Gastroesophageal sphincter (tissue), 4 donors: ENCODE data around the gene PLOD1. TPM values are rescaled to one million over a fixed set of nuclear protein-coding genes. Genes with fewer than 3 reads are reported as not detected.

ENCODE experiments used
- ATAC-seq: fragments of 150-250 bp; one replicate; pipeline ENCODE4 v1.9.1; 2016; ENCODE audit warnings: mild to moderate bottlenecking, moderate library complexity
- H3K27ac ChIP-seq, 4 donors: fragments of 200-600 bp; sonication (generic) in 3 of 4; 1 replicate in 3 of 4; 2 replicates in 1 of 4; pipeline ENCODE4 v1.5.1; 2016 to 2019
- H3K27me3 ChIP-seq: fragments of 200-600 bp; sonication (generic); one replicate; pipeline ENCODE4 v1.5.1; 2019
- H3K36me3 ChIP-seq, 2 donors: fragments of 200-600 bp; sonication (generic); one replicate each; pipeline ENCODE4 v1.5.1; 2019; ENCODE audit warnings: control low read depth in 1 of 2
- H3K4me1 ChIP-seq, 3 donors: fragments of 200-600 bp; sonication (generic); 1 replicate in 2 of 3; 2 replicates in 1 of 3; pipeline ENCODE4 v1.5.1; 2016 to 2019; ENCODE audit warnings: control low read depth in 2 of 3
- H3K4me3 ChIP-seq, 2 donors: fragments of 200-600 bp; sonication (generic); one replicate each; pipeline ENCODE4 v1.5.1; 2019; ENCODE audit warnings: mild to moderate bottlenecking in 1 of 2, moderate library complexity in 1 of 2
- H3K9me3 ChIP-seq, 3 donors: fragments of 200-600 bp; sonication (generic); one replicate each; pipeline ENCODE4 v1.5.1; 2017 to 2019; ENCODE audit warnings: control low read depth in 2 of 3
- CTCF ChIP-seq, 4 experiments: fragments of 200-600 bp in 2 of 4; fragments of 450-650 bp in 2 of 4; sonication (generic) in 1 of 4; IDR thresholded peaks; one replicate each; pipeline ENCODE4 v1.5.1; 2017 to 2019; ENCODE audit warnings: antibody characterized with exemption in 4 of 4, mild to moderate bottlenecking in 2 of 4, moderate library complexity in 2 of 4
- EP300 ChIP-seq: sonication (generic); formaldehyde crosslinking; IDR thresholded peaks from one replicate; pipeline ENCODE4 v1.6.1; 2017; ENCODE audit warnings: antibody characterized with exemption, mild to moderate bottlenecking
- POLR2A ChIP-seq, 2 donors: fragments of 450-650 bp; IDR thresholded peaks; one replicate each; pipeline ENCODE4 v1.6.1; 2017; ENCODE audit warnings: antibody characterized with exemption in 2 of 2, mild to moderate bottlenecking in 2 of 2, moderate library complexity in 1 of 2
- POLR2AphosphoS5 ChIP-seq: sonication (generic); formaldehyde crosslinking; IDR thresholded peaks from one replicate; pipeline ENCODE4 v1.6.1; 2017; ENCODE audit warnings: antibody characterized with exemption
- WGBS, 2 donors: methylation state at CpG; one replicate each; pipeline ENCODE4 v1.1.5; 2018; ENCODE audit warnings: low coverage in 1 of 2; 5-methylcytosine and 5-hydroxymethylcytosine counted together
- total RNA-seq, 4 donors: library from RNA; depleted of rRNA; stranded (reverse); fragments of >200 nt; gene quantifications; one replicate each; pipeline ENCODE4 v1.1.0, GENCODE V29; 2016

The PLOD1 gene
- total RNA-seq, 4 donors from 2014 or later = 66.5 to 125 (median 70.1) TPM

GRCh38 chr1:11948822-11949458 lies 14.4 kb downstream of the PLOD1 start:
- H3K4me1 ChIP-seq = no peaks in the 10 kb centered on the region
- H3K36me3 ChIP-seq = peaks cover 0 to 73% of the 10 kb centered on the region in 2 donors
- ATAC-seq = no peak

GRCh38 chr1:11951901-11952300 lies 17.4 kb downstream of the PLOD1 start:
- no peaks in the 10 kb centered on the region for H3K4me1 ChIP-seq
- H3K27ac ChIP-seq = no peak overlapping the region
- no peak overlapping the region for H3K4me3 ChIP-seq
- TF ChIP-seq POLR2A (IDR thresholded peaks at IDR 0.05) (no peak), EP300 (no peak), POLR2AphosphoS5 (no peak), CTCF (IDR thresholded peaks at IDR 0.05) (no peak)
- H3K27me3 ChIP-seq = no peaks in the 10 kb centered on the region
- no peak for ATAC-seq
- 83 to 93% methylated on average over 1 to 2 of the region's 2 CpGs for WGBS, 2 donors
- H3K36me3 ChIP-seq = peaks cover 0 to 86% of the 10 kb centered on the region in 2 donors
- H3K9me3 ChIP-seq = no peaks in the 10 kb centered on the region

More at GRCh38 chr1:11948822-11949458, 14.4 kb downstream of the PLOD1 start:
- H3K9me3 ChIP-seq = no peaks in the 10 kb centered on the region
- WGBS, 2 donors = 91 to 93% methylated on average over 2 to 6 of the region's 6 CpGs
- TF ChIP-seq POLR2AphosphoS5 = no peak
- TF ChIP-seq CTCF (IDR thresholded peaks at IDR 0.05) = no peak
- no peak for TF ChIP-seq EP300
- TF ChIP-seq POLR2A (IDR thresholded peaks at IDR 0.05) = no peak
- no peak overlapping the region for H3K4me3 ChIP-seq
- no peak overlapping the region for H3K27ac ChIP-seq
- no peaks in the 10 kb centered on the region for H3K27me3 ChIP-seq

GRCh38 chr1:11952455-11953109 lies 18.1 kb downstream of the PLOD1 start:
- Histone ChIP-seq H3K9me3 (no peaks in the 10 kb centered on the region), H3K27me3 (no peaks in the 10 kb centered on the region), H3K4me3 (no peak overlapping the region), H3K4me1 (no peaks in the 10 kb centered on the region), H3K27ac (no peak overlapping the region), H3K36me3 (peaks cover 0 to 93% of the 10 kb centered on the region in 2 donors)
- TF ChIP-seq POLR2A (IDR thresholded peaks at IDR 0.05) (no peak), EP300 (no peak), POLR2AphosphoS5 (no peak), CTCF (IDR thresholded peaks at IDR 0.05) (no peak)
- 78 to 79% methylated on average over 4 to 8 of the region's 11 CpGs for WGBS, 2 donors
- no peak for ATAC-seq

GRCh38 chr1:11955221-11955620 lies 20.7 kb downstream of the PLOD1 start:
- TF ChIP-seq POLR2AphosphoS5 = no peak
- TF ChIP-seq EP300 = no peak
- TF ChIP-seq CTCF (IDR thresholded peaks at IDR 0.05) = no peak
- no peak for TF ChIP-seq POLR2A (IDR thresholded peaks at IDR 0.05)
- H3K4me3 ChIP-seq = no peak overlapping the region
- no peak overlapping the region for H3K27ac ChIP-seq
- no peak for ATAC-seq
- no peaks in the 10 kb centered on the region for H3K9me3 ChIP-seq
- H3K27me3 ChIP-seq = no peaks in the 10 kb centered on the region
- H3K4me1 ChIP-seq = no peaks in the 10 kb centered on the region
- peaks cover 0 to 96% of the 10 kb centered on the region in 2 donors for H3K36me3 ChIP-seq
- 88 to 89% methylated on average over 1 to 3 of the region's 6 CpGs for WGBS, 2 donors

GRCh38 chr1:11957398-11957797 lies 22.9 kb downstream of the PLOD1 start:
- TF ChIP-seq EP300 = no peak
- TF ChIP-seq CTCF (IDR thresholded peaks at IDR 0.05) = no peak
- no peak for TF ChIP-seq POLR2AphosphoS5
- no peak for TF ChIP-seq POLR2A (IDR thresholded peaks at IDR 0.05)
- H3K4me1 ChIP-seq = peaks cover 0 to 10% (median 0%) of the 10 kb centered on the region in 3 donors
- H3K27me3 ChIP-seq = no peaks in the 10 kb centered on the region
- no peaks in the 10 kb centered on the region for H3K9me3 ChIP-seq
- no peak overlapping the region for H3K27ac ChIP-seq
- H3K4me3 ChIP-seq = no peak overlapping the region
- no peak for ATAC-seq
- 78% methylated on average over 3 of the region's 5 CpGs; no CpG with 5 or more reads in 1 of the 2 donors for WGBS, 2 donors
- peaks cover 0 to 99% of the 10 kb centered on the region in 2 donors for H3K36me3 ChIP-seq
